HG03558 (cell line): Measurements from ENCODE around the gene IRAK2.

Experiments used
- ATAC-seq: cut with Tn5 transposase; IDR thresholded peaks from one replicate; pipeline ENCODE4 v1.9.1; 2021; ENCODE audit warnings: moderate number of reproducible peaks; ENCODE audit not compliant: unreplicated experiment; ENCODE audit errors: extremely low read depth

The IRAK2 gene

DNA sequence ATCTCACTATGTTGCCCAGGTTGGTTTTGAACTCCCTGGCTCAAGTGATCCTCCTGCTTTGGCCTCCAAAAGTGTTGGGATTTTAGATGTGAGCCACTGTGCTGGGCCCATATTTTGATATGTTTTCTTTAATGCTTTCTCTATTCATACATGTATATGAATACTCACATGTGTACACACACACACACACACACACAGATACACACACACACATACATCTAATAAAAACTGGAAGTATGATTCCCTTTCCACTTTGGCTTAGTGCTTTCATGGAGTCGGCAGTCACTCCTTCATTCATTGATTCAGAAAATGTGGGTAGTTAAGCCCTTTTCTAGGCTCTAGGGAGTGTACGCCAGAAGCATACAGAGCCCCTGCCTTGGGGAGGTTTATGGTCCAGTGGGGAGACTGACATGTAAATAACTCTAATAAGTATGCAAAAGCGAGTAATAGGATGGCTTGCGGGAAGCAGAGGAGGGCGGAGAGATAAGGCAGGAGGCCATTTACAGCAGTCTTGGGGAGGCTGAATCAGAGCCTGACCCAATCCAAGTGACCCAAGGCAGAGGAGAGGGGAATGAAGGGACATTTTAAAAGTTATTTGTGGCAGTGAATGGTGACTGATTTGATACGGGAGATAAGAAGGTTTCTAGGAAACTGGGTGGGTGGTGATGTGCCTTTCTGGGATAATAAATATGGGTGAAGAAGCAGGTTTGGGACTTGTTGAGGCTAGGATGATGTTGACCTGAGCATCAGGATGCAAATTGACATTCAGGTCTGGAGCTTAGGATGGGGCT is 51.1 kb downstream of the IRAK2 start:
- no peak for ATAC-seq

DNA sequence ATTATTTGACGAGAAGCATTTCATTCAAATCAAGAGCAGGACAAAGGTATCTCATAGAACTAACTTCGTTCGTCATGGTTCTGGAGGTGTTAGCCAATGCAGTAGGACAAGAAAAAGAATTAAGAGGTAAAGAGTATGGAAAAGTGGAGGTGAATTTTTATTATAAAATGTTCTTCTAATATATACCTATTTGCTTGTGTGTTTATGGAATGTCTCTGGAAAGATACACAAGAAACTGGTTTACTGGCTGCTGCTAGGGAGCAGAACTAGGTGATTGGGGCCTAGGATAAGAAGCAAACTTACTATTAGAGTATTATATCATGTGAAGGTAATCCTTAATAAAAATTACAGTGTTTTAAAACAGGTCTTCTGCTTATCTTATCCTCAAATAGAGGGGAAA is 52.6 kb downstream of the IRAK2 start:
- ATAC-seq = no peak

DNA sequence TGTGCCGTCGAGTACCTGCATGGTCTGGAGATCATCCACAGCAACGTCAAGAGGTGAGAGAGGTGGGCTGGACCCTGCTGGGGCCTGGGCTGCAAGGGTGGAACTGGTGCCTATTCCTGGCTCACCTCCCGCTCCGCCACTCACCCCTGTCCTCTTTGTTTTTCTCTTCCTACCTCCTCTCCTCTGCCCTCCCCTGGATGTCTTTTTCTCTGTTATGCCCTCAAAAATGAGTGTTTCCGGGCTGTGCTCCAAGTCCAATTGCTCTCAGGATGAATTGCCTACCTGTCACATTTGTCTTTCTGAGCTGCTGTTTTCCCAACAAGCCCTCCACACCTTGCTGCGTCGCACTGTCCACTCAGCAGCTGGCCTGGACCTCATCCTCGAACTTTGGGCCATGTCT is 55.0 kb downstream of the IRAK2 start:
- no peak for ATAC-seq

- peak; percentile 67 for ATAC-seq
Observed at GRCh38 chr3:10223676-10224639, 59.2 kb downstream of the IRAK2 start.

GRCh38 chr3:10224794-10225665 is 60.3 kb downstream of the IRAK2 start:
- no peak for ATAC-seq

- ATAC-seq = no peak
Observed at GRCh38 chr3:10226293-10226692, 61.6 kb downstream of the IRAK2 start.

DNA sequence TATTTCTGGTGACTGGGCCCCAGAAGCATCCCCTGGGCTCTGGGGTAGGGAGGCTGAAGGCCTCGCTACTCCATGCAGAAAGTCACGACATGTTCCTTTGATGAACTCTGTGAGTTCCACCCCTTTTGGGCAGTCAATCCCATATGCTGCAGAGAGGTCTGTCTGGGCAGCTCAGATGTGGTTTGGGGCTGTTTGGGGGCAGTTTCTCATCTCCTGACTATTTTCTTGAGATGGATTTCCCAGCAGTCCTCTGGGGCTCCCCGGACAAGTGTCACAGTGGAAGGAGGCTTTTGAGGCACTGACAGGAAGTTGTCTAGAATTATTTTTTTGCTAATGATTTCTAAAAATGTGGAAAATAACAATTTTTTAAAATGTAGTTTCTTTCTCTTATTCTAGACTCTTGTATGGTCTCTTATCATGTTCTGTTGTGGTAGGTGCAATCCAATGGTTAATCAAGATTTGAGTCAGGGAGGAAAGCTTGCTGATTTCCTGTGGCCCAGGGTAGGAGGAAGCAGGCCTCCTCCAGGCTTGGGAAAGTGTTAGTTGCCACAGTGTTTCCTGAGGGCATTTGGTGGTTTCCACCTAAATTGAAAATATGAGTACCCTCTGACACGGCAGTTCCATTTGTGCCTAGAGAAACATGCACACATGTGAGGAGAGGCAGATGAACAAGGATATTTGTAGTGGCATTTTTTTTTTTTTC is 63.7 kb downstream of the IRAK2 start:
- ATAC-seq = no peak

- no peak for ATAC-seq
Observed at GRCh38 chr3:10229576-10229975, 64.9 kb downstream of the IRAK2 start.

- no peak for ATAC-seq
Observed at GRCh38 chr3:10232137-10232536, 67.4 kb downstream of the IRAK2 start.

GRCh38 chr3:10233988-10234387 is 69.3 kb downstream of the IRAK2 start:
- ATAC-seq = no peak

DNA sequence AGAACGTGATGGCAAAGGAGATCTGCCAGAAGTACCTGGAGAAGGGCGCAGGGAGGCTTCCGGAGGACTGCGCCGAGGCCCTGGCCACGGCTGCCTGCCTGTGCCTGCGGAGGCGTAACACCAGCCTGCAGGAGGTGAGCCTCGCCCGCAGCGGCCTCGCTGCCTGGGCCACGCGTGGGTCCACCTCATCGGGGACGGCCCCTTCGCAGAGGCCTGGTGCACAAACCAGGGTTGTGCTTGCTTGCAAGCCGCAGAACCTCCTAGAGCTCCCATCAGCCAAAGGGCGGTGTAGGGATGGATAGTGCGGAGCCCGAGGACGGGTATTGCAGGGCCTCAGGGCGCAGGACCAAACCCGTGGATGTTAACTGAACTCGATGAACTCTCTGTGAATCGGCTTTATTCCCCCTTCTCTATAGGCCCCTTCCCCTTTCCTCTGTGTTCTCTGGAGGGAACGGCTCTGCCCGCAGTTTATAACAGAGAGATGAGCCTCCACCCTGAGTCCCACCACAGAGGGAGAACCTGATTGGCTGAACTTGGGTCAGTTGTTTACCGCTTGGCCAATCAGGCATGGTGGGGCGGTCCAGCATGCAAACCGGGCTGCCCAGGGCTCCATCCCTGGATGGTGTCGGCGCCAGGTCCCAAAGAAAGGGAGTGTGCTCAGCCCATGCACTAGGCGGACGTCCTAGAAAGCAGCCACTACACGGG is 70.0 kb downstream of the IRAK2 start:
- no peak for ATAC-seq

- no peak for ATAC-seq
Observed at GRCh38 chr3:10235551-10235950, 70.8 kb downstream of the IRAK2 start.

DNA sequence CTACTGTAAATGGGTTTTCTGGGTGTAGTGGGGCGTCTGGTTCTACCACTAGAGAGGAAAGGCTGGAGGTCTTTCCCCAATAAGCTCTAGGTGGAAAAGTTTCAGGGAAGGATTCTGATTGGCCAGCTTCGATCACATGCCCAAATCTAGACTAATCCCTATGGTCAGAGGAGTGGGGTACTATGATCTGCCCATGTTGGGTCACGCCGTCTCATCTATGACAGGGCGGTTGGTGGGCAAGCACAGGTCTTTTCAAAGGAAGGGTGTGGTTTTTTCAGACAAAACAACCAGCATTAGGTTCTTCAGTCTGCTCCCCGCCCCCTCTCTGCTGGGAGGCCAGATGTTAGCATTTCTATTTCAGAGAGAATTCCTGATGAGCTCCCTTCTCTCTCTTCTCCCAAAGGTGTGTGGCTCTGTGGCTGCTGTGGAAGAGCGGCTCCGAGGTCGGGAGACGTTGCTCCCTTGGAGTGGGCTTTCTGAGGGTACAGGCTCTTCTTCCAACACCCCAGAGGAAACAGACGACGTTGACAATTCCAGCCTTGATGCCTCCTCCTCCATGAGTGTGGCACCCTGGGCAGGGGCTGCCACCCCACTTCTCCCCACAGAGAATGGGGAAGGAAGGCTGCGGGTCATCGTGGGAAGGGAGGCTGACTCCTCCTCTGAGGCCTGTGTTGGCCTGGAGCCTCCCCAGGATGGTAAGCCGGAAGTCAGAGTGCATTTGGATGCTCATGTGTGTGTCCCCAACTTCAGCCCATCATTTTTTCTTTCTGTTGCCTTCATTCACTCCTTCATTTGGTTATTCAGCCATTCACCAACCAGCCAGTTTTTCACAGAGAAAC is 73.8 kb downstream of the IRAK2 start:
- no peak for ATAC-seq

DNA sequence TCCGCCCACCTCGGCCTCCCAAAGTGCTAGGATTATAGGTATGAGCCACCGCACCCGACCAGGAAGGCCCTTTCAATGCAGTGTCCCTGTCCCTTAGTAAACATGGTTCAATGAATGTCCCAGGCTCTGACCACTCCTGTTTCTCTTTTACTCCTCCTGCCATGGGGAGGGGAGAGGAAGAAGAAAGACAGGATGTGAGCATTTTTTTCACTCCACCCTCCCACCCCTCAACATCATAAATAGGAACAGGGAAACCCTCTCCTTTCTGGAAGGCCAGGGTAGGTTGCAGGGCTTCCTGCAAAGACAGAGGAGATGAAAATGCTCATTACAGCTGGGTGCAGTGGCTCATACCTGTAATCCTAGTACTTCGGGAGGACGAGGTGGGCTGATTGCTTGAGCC is 76.1 kb downstream of the IRAK2 start:
- no peak for ATAC-seq

- no peak for ATAC-seq
Observed at GRCh38 chr3:10242182-10243065, 77.7 kb downstream of the IRAK2 start.

GRCh38 chr3:10244009-10244408 is 79.3 kb downstream of the IRAK2 start:
- ATAC-seq = no peak

GRCh38 chr3:10245081-10245712 is 80.5 kb downstream of the IRAK2 start:
- no peak for ATAC-seq
